GM12875 (cell line): Measurements from ENCODE around the gene TANGO6.
"Not testable (repeated sequence)": the region's sequence is repeated elsewhere in the genome, so short reads cannot be mapped to it uniquely, and the experiment has no call there.

Experiments
- H3K4me3 ChIP-seq: one replicate; pipeline ENCODE4 v1.5.1; 2011; ENCODE audit warnings: low read depth, low read length, control low read depth
- CTCF ChIP-seq: IDR thresholded peaks from 2 replicates; pipeline ENCODE4 v1.5.1; 2011; ENCODE audit warnings: low read depth, mild to moderate bottlenecking, control low read depth, inconsistent platforms, low read length, moderate library complexity, borderline replicate concordance; ENCODE audit not compliant: insufficient read depth

The TANGO6 gene

GRCh38 chr16:69056421-69056820, 213.1 kb downstream of the TANGO6 start:
- no peak for TF ChIP-seq CTCF
- H3K4me3 ChIP-seq, result no peak overlapping the region

- H3K4me3 ChIP-seq, result no peak overlapping the region
- no peak for TF ChIP-seq CTCF
These were observed 214.4 kb downstream of the TANGO6 start for GRCh38 chr16:69057400-69058378.

- H3K4me3 ChIP-seq, result not testable (repeated sequence)
These were observed 220.2 kb downstream of the TANGO6 start for GRCh38 chr16:69063491-69063890.

GRCh38 chr16:69064124-69064763, 220.9 kb downstream of the TANGO6 start:
- no peak for TF ChIP-seq CTCF
- no peak overlapping the region for H3K4me3 ChIP-seq

- no peak overlapping the region for H3K4me3 ChIP-seq
- no peak for TF ChIP-seq CTCF
These were observed 221.5 kb downstream of the TANGO6 start for GRCh38 chr16:69064764-69065313.

- TF ChIP-seq CTCF, result no peak
- H3K4me3 ChIP-seq, result no peak overlapping the region
These were observed 226.2 kb downstream of the TANGO6 start for GRCh38 chr16:69069504-69069903.

- no peak for TF ChIP-seq CTCF
These were observed 227.7 kb downstream of the TANGO6 start for GRCh38 chr16:69071036-69071435.

More at GRCh38 chr16:69071036-69071435, 227.7 kb downstream of the TANGO6 start:
- H3K4me3 ChIP-seq, result no peak overlapping the region
